Fibroblast of upper back skin (primary cell): ENCODE data around the gene IL31.

Source experiments
- DNase-seq: peaks from one replicate; pipeline ENCODE4 v3.0.0-alpha.2; 2013

Gene IL31

GRCh38 chr12:122126713-122127597 lies 47.1 kb downstream of the IL31 start:
- no peak for DNase-seq

- DNase-seq = no peak
These were observed 47.7 kb downstream of the IL31 start for GRCh38 chr12:122126342-122126635.

GRCh38 chr12:122125452-122126341 lies 48.3 kb downstream of the IL31 start:
- no peak for DNase-seq

- no peak for DNase-seq
These were observed 49.7 kb downstream of the IL31 start for GRCh38 chr12:122124370-122124769.

GRCh38 chr12:122123761-122124145 lies 50.3 kb downstream of the IL31 start:
- no peak for DNase-seq

GRCh38 chr12:122123051-122123760 lies 50.8 kb downstream of the IL31 start:
- DNase-seq = peak; percentile 65
